ENCODE results near the gene NMT1. TPM values are rescaled to one million over a fixed set of nuclear protein-coding genes. Genes with fewer than 3 reads are reported as not detected.

Gene NMT1
- total RNA-seq, 3 donors from 2014 or later (not counting 1 experiment from before 2014, with no cell fraction given), result 56.6 to 94.7 (median 77.6) TPM

DNA sequence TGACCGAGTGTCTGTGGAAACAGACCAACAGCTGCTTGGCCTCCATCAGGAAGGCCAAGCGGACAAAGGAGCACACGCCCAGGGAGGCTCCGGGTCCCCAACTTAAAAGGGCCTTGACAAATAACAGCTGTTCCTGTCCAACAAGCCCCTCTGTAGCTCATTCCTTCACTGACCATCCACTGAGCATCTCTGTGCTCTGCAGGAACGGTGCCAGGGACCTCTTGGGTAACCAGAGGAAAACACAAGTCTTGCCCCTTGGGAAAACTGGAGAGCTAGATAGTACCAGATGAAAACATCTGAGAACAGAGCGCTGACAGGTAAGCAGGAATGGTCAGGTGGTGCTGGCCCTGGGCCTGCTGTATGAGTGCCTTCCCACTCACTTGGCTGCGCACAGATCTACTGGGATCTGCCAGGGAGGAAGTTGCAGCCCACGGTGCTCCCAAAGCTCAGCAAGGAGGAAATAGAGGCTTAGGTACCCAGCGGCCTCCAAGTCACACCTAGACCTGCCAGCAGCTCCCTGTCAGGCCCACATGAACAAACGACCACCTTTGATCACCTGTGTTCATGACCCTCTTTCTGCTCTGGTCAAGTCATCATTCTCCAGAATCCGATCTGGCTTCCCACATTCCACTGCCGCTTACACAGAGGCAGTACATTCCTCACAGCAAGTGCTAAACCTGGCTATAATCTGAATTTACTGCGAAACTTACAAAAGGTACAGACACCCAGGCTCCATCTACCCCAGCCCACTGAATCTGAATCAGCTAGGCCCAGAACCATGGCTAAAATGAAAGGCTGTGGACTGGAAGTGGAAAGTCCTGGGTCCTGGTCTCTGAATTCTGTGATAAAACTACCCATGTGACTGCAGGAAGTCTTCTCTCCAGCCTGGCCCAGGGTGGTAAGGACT lies 22.1 kb upstream of the NMT1 start:
- Mint-ChIP-seq H3K36me3 (no peaks in the 10 kb centered on the region), H3K27me3 (ENCODE audit: low read depth in 2 of 2) (no peaks in the 10 kb centered on the region), H3K9me3 (no peaks in the 10 kb centered on the region), H3K4me1 (peaks cover 0 to 7% of the 10 kb centered on the region in 2 donors), H3K27ac (no peak overlapping the region), H3K4me3 (no peak overlapping the region)
- TF ChIP-seq, protein P1, sequence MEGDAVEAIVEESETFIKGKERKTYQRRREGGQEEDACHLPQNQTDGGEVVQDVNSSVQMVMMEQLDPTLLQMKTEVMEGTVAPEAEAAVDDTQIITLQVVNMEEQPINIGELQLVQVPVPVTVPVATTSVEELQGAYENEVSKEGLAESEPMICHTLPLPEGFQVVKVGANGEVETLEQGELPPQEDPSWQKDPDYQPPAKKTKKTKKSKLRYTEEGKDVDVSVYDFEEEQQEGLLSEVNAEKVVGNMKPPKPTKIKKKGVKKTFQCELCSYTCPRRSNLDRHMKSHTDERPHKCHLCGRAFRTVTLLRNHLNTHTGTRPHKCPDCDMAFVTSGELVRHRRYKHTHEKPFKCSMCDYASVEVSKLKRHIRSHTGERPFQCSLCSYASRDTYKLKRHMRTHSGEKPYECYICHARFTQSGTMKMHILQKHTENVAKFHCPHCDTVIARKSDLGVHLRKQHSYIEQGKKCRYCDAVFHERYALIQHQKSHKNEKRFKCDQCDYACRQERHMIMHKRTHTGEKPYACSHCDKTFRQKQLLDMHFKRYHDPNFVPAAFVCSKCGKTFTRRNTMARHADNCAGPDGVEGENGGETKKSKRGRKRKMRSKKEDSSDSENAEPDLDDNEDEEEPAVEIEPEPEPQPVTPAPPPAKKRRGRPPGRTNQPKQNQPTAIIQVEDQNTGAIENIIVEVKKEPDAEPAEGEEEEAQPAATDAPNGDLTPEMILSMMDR (IDR thresholded peaks at IDR 0.05), result no peak
- Histone ChIP-seq H3K27ac (ENCODE audit: low read length) (no peak overlapping the region), H3K4me3 (ENCODE audit: low read length) (no peak overlapping the region), H3K27me3 (ENCODE audit: control insufficient read depth, insufficient read depth, low read length) (no peaks in the 10 kb centered on the region), H3K4me1 (ENCODE audit: control insufficient read depth, insufficient read depth, low read length) (no peaks in the 10 kb centered on the region), H3K36me3 (ENCODE audit: control insufficient read depth, insufficient read depth, low read length) (peaks cover 12% of the 10 kb centered on the region), H3K9me3 (ENCODE audit: control insufficient read depth, insufficient read depth, low read length) (no peaks in the 10 kb centered on the region)
- 92% methylated on average over 13 of the region's 13 CpGs for WGBS (ENCODE audit: insufficient coverage)
- DNase-seq, result no peak
- intact Hi-C loops (cut with micrococcal nuclease), result no loop called here
- ATAC-seq, result no peak

DNA sequence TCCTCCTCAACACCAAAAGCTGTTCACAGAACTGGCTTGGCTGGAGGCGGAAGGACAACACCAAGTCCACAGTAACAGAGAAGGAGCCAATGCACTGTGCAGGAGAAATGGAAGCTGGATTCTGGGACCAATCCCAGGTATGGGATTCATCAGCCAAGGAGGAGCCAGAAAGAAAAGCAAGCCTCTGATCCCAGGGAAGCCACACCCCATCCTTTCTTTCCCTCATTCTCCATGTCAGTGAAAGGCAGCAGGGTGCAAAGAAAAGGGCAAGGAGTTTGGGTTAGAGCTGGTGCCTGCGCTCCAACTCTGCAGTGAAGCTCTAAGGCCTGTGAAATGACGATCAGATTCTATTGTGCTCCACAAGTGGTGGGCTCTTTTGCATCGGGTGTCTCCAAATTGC lies 20.7 kb upstream of the NMT1 start:
- no peak overlapping the region for H3K27ac ChIP-seq (ENCODE audit: low read length)
- H3K9me3 ChIP-seq (ENCODE audit: control insufficient read depth, insufficient read depth, low read length), result no peaks in the 10 kb centered on the region
- DNase-seq (no peak), ATAC-seq (no peak)
- Mint-ChIP-seq H3K4me3 (no peak overlapping the region), H3K36me3 (no peaks in the 10 kb centered on the region), H3K9me3 (no peaks in the 10 kb centered on the region), H3K27me3 (ENCODE audit: low read depth in 2 of 2) (no peaks in the 10 kb centered on the region), H3K27ac (no peak overlapping the region), H3K4me1 (peaks cover 0 to 7% of the 10 kb centered on the region in 2 donors)
- no peaks in the 10 kb centered on the region for H3K27me3 ChIP-seq (ENCODE audit: control insufficient read depth, insufficient read depth, low read length)
- 92% methylated on average over 4 of the region's 4 CpGs for WGBS (ENCODE audit: insufficient coverage)
- no peak overlapping the region for H3K4me3 ChIP-seq (ENCODE audit: low read length)
- TF ChIP-seq, protein P1 (IDR thresholded peaks at IDR 0.05), result no peak
- peaks cover 3% of the 10 kb centered on the region for H3K36me3 ChIP-seq (ENCODE audit: control insufficient read depth, insufficient read depth, low read length)
- intact Hi-C loops (cut with micrococcal nuclease), result no loop called here
- no peaks in the 10 kb centered on the region for H3K4me1 ChIP-seq (ENCODE audit: control insufficient read depth, insufficient read depth, low read length)

DNA sequence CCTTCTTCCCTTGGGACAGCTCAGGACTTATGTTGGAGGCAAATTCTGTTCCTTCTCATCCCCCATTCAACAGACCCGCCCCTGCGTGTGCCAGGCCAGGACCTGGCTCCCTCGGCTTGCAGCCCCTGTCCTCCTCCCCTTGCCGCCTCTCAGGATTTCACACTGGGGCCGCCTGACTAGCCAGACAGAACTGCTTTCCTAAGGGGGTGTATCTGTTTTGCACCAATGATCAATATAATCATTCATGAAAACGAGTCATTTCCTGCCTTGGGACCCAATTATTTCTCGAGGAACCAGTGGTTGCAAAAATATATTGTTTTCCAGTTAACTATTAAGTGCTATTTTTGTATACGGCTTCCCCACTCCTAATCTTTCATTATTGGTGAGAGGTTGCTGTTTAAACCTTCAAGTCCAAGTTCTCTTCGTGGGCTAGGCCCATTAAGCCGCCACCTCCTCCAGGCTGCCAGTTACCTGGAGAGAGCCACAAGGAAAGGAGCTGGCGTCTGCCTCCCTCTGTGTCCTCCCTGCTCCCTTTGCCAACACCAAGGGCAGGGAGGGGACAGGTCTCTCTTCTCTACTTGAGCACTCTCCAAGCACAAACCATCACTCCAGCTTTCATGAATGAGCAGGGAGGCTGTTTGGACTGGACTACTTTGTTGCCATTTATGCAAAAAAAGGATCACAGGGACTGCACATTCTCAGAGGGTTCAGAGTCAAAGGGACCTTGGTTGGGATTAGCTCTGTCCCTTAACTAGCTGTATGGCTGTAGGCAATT lies 18.6 kb upstream of the NMT1 start:
- 90% methylated on average over 11 of the region's 11 CpGs for WGBS (ENCODE audit: insufficient coverage)
- H3K27ac Mint-ChIP-seq, result peak overlapping the region in 1 of 2 donors; percentile 52
- no peaks in the 10 kb centered on the region for H3K9me3 Mint-ChIP-seq
- peaks cover 0 to 7% of the 10 kb centered on the region in 2 donors for H3K4me1 Mint-ChIP-seq
- Histone ChIP-seq H3K4me3 (ENCODE audit: low read length) (no peak overlapping the region), H3K27ac (ENCODE audit: low read length) (no peak overlapping the region), H3K36me3 (ENCODE audit: control insufficient read depth, insufficient read depth, low read length) (peaks cover 3% of the 10 kb centered on the region), H3K9me3 (ENCODE audit: control insufficient read depth, insufficient read depth, low read length) (no peaks in the 10 kb centered on the region), H3K27me3 (ENCODE audit: control insufficient read depth, insufficient read depth, low read length) (no peaks in the 10 kb centered on the region), H3K4me1 (ENCODE audit: control insufficient read depth, insufficient read depth, low read length) (no peaks in the 10 kb centered on the region)
- no peaks in the 10 kb centered on the region for H3K36me3 Mint-ChIP-seq
- intact Hi-C loops (cut with micrococcal nuclease), result no loop called here
- H3K4me3 Mint-ChIP-seq, result no peak overlapping the region
- ATAC-seq (no peak), DNase-seq (no peak)
- no peaks in the 10 kb centered on the region for H3K27me3 Mint-ChIP-seq (ENCODE audit: low read depth in 2 of 2)
- TF ChIP-seq, protein P1 (IDR thresholded peaks at IDR 0.05), result no peak

Measured in natural killer cell (primary cell).